Stimulated activated CD8-positive, alpha-beta memory T cell treated with anti-CD3 and anti-CD28 coated beads, Interleukin-12 subunit alpha, Interleukin-12 subunit beta, amount 100 ng/mL, for 24 hours (primary cell): ENCODE results near the gene ADCK1.
"Not testable (repeated sequence)": the region's sequence is repeated elsewhere in the genome, so short reads cannot be mapped to it uniquely, and the experiment has no call there.

Experiments used
- DNase-seq: peaks from one replicate; pipeline ENCODE4 v3.0.0-alpha.2; 2020; ENCODE audit errors: extremely low read depth

The ADCK1 gene

GRCh38 chr14:77809011-77809410 lies 9.1 kb downstream of the ADCK1 start:
- no peak for DNase-seq

- DNase-seq = no peak
Measured at GRCh38 chr14:77812028-77812427, 12.1 kb downstream of the ADCK1 start.

GRCh38 chr14:77812682-77813081 lies 12.8 kb downstream of the ADCK1 start:
- DNase-seq = not testable (repeated sequence)

- no peak for DNase-seq
Measured at GRCh38 chr14:77822307-77822706, 22.4 kb downstream of the ADCK1 start.

- DNase-seq = no peak
Measured at GRCh38 chr14:77822741-77823140, 22.8 kb downstream of the ADCK1 start.

- DNase-seq = no peak
Measured at GRCh38 chr14:77823378-77823777, 23.5 kb downstream of the ADCK1 start.

GRCh38 chr14:77825895-77826519 lies 26.1 kb downstream of the ADCK1 start:
- DNase-seq = no peak

- no peak for DNase-seq
Measured at GRCh38 chr14:77830692-77831091, 30.8 kb downstream of the ADCK1 start.

GRCh38 chr14:77832297-77832696 lies 32.4 kb downstream of the ADCK1 start:
- DNase-seq = no peak

- DNase-seq = no peak
Measured at GRCh38 chr14:77837926-77838325, 38.0 kb downstream of the ADCK1 start.

- no peak for DNase-seq
Measured at GRCh38 chr14:77838831-77839511, 39.1 kb downstream of the ADCK1 start.

GRCh38 chr14:77843195-77843594 lies 43.3 kb downstream of the ADCK1 start:
- no peak for DNase-seq

GRCh38 chr14:77843651-77844050 lies 43.7 kb downstream of the ADCK1 start:
- no peak for DNase-seq

GRCh38 chr14:77844802-77845201 lies 44.9 kb downstream of the ADCK1 start:
- no peak for DNase-seq

GRCh38 chr14:77848031-77848430 lies 48.1 kb downstream of the ADCK1 start:
- DNase-seq = no peak

- DNase-seq = no peak
Measured at GRCh38 chr14:77849711-77850110, 49.8 kb downstream of the ADCK1 start.

GRCh38 chr14:77853919-77854318 lies 54.0 kb downstream of the ADCK1 start:
- DNase-seq = no peak

GRCh38 chr14:77856941-77857340 lies 57.0 kb downstream of the ADCK1 start:
- no peak for DNase-seq

GRCh38 chr14:77859934-77860570 lies 60.1 kb downstream of the ADCK1 start:
- DNase-seq = no peak

GRCh38 chr14:77861201-77861600 lies 61.3 kb downstream of the ADCK1 start:
- DNase-seq = no peak

- peak; percentile 42 for DNase-seq
Measured at GRCh38 chr14:77862154-77862786, 62.4 kb downstream of the ADCK1 start.

- no peak for DNase-seq
Measured at GRCh38 chr14:77864085-77864484, 64.2 kb downstream of the ADCK1 start.

- no peak for DNase-seq
Measured at GRCh38 chr14:77864580-77864979, 64.7 kb downstream of the ADCK1 start.
